ENCODE data around the gene RAPGEF6. TPM values are rescaled to one million over a fixed set of nuclear protein-coding genes. Genes with fewer than 3 reads are reported as not detected.

The RAPGEF6 gene
- total RNA-seq, 1 experiment from 2014 or later, result 25.0 TPM

DNA sequence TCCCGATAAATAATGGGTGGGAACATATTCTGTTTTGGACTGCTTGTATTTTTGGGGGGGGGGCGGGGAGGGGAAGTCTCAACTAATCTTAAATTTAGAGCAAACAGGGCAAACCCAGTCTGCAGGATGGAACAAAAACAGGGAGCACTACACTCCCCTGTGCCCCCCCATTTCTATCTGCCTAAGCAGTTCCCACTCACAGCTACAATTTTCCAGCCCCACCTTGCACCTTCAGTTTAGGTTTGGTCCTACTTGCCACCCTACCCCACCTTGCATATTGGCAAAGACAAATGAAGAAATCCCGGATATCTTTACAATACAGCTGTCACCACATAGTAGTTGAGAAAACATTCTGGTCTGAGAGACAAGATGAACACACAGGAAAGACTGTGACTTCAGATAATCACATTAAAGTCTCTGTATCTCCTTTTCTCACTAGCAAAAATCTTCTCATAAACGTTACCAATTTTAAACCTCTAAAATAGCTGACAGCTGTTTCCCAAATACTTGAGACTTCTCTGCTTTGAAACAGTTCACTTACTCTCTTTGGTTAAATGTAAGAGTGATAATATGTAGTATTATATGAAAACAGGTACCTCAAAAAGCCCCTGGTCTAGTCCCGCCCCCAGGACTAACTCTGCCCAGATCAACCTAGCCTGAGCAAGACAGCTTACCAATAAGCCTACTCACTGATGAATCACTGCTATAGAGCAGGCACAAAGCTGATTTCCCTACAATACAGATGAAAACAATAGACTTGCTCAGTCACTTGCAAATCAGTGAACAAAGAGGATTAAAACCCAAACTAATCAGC lies 5.2 kb upstream of the RAPGEF6 start:
- in situ Hi-C loops (cut with HindIII; ENCODE audit: low pct_unique_long_range_greater_than_20kb, low sequenced_read_pairs), result no loop called here
- CTCF ChIA-PET, result interaction anchor here (0.9 kb wide), 1 partner anchor 51 kb away, joined by 3 read pairs; no protein-coding TSS in a partner anchor
- no peak overlapping the region for H3K4me3 ChIP-seq (ENCODE audit: low read depth in 2 of 2, low read length in 2 of 2)
- intact Hi-C loops (cut with micrococcal nuclease; ENCODE audit: unreplicated experiment), result no loop called here
- DNase-seq (ENCODE audit: low read depth, low spot score) (no peak), ATAC-seq (no peak)
- TF ChIP-seq TCF7L2 (IDR thresholded peaks at IDR 0.05; ENCODE audit: low read depth, low read length) (no peak), SIN3A (IDR thresholded peaks at IDR 0.05; ENCODE audit: borderline replicate concordance, insufficient read depth, low read depth, low read length) (no peak), POLR2AphosphoS5 (IDR thresholded peaks at IDR 0.05; ENCODE audit: low read depth, low read length) (no peak)
- TF ChIP-seq, protein P1, sequence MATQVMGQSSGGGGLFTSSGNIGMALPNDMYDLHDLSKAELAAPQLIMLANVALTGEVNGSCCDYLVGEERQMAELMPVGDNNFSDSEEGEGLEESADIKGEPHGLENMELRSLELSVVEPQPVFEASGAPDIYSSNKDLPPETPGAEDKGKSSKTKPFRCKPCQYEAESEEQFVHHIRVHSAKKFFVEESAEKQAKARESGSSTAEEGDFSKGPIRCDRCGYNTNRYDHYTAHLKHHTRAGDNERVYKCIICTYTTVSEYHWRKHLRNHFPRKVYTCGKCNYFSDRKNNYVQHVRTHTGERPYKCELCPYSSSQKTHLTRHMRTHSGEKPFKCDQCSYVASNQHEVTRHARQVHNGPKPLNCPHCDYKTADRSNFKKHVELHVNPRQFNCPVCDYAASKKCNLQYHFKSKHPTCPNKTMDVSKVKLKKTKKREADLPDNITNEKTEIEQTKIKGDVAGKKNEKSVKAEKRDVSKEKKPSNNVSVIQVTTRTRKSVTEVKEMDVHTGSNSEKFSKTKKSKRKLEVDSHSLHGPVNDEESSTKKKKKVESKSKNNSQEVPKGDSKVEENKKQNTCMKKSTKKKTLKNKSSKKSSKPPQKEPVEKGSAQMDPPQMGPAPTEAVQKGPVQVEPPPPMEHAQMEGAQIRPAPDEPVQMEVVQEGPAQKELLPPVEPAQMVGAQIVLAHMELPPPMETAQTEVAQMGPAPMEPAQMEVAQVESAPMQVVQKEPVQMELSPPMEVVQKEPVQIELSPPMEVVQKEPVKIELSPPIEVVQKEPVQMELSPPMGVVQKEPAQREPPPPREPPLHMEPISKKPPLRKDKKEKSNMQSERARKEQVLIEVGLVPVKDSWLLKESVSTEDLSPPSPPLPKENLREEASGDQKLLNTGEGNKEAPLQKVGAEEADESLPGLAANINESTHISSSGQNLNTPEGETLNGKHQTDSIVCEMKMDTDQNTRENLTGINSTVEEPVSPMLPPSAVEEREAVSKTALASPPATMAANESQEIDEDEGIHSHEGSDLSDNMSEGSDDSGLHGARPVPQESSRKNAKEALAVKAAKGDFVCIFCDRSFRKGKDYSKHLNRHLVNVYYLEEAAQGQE (IDR thresholded peaks at IDR 0.05; ENCODE audit: insufficient read depth in 1 of 2, low read depth in 2 of 2, low read length in 1 of 2), result no peak
- TF ChIP-seq, protein P2, sequence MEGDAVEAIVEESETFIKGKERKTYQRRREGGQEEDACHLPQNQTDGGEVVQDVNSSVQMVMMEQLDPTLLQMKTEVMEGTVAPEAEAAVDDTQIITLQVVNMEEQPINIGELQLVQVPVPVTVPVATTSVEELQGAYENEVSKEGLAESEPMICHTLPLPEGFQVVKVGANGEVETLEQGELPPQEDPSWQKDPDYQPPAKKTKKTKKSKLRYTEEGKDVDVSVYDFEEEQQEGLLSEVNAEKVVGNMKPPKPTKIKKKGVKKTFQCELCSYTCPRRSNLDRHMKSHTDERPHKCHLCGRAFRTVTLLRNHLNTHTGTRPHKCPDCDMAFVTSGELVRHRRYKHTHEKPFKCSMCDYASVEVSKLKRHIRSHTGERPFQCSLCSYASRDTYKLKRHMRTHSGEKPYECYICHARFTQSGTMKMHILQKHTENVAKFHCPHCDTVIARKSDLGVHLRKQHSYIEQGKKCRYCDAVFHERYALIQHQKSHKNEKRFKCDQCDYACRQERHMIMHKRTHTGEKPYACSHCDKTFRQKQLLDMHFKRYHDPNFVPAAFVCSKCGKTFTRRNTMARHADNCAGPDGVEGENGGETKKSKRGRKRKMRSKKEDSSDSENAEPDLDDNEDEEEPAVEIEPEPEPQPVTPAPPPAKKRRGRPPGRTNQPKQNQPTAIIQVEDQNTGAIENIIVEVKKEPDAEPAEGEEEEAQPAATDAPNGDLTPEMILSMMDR (IDR thresholded peaks at IDR 0.05), result no peak
- no peaks in the 10 kb centered on the region for H3K9me3 ChIP-seq (ENCODE audit: control insufficient read depth, insufficient read depth, low read depth, low read length)
- POLR2A ChIA-PET, result interaction anchor here (0.7 kb wide), 1 partner anchor 51 kb away, joined by 5 read pairs; no protein-coding TSS in a partner anchor
- H3K4me1 ChIP-seq (ENCODE audit: control insufficient read depth, insufficient read depth, low read length), result peaks cover 11% of the 10 kb centered on the region
- 0 out of 2 replicates have a peak, but pooled peaks cover 10% of the 10 kb centered on the region for H3K36me3 ChIP-seq (ENCODE audit: control insufficient read depth, insufficient read depth, low read length)
- no TSS peak for BruUV-seq (replicated peaks)
- no peak overlapping the region for H3K27ac ChIP-seq (ENCODE audit: low read length)
- no peaks in the 10 kb centered on the region for H3K27me3 ChIP-seq (ENCODE audit: control insufficient read depth, insufficient read depth, low read length)

DNA sequence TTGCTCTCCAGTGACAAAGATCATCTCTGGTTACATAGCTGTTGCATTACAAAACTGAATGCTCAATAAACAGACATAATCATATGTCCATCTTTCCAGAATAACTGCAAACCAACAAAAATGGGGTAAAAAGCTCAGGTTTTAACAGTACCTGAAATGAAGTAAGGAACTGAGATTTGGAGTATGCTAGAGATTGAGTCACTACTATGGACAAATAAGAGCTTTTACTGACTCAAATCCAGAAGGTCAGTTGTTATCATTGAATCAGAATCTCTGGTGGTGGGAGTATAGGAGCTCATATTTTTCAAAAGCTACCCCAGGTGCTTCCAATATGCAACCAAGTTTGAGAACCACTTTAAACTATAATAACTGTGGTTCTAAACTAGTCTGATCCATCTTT lies 4.1 kb upstream of the RAPGEF6 start:
- ATAC-seq (no peak), DNase-seq (ENCODE audit: low read depth, low spot score) (no peak)
- intact Hi-C loops (cut with micrococcal nuclease; ENCODE audit: unreplicated experiment), result no loop called here
- BruUV-seq (replicated peaks), result no TSS peak
- no peak overlapping the region for H3K4me3 ChIP-seq (ENCODE audit: low read depth in 2 of 2, low read length in 2 of 2)
- ChIA-PET CTCF (no interaction called here), POLR2A (interaction anchor here (1.2 kb wide), 1 partner anchor 343 kb away, joined by 8 read pairs; no protein-coding TSS in a partner anchor)
- no peaks in the 10 kb centered on the region for H3K27me3 ChIP-seq (ENCODE audit: control insufficient read depth, insufficient read depth, low read length)
- H3K9me3 ChIP-seq (ENCODE audit: control insufficient read depth, insufficient read depth, low read depth, low read length), result no peaks in the 10 kb centered on the region
- in situ Hi-C loops (cut with HindIII; ENCODE audit: low pct_unique_long_range_greater_than_20kb, low sequenced_read_pairs), result no loop called here
- peaks cover 11% of the 10 kb centered on the region for H3K4me1 ChIP-seq (ENCODE audit: control insufficient read depth, insufficient read depth, low read length)
- TF ChIP-seq SIN3A (IDR thresholded peaks at IDR 0.05; ENCODE audit: borderline replicate concordance, insufficient read depth, low read depth, low read length), result no peak
- no peak overlapping the region for H3K27ac ChIP-seq (ENCODE audit: low read length)
- peaks cover 12% of the 10 kb centered on the region; the same call in 1 of the 2 replicates for H3K36me3 ChIP-seq (ENCODE audit: control insufficient read depth, insufficient read depth, low read length)

DNA sequence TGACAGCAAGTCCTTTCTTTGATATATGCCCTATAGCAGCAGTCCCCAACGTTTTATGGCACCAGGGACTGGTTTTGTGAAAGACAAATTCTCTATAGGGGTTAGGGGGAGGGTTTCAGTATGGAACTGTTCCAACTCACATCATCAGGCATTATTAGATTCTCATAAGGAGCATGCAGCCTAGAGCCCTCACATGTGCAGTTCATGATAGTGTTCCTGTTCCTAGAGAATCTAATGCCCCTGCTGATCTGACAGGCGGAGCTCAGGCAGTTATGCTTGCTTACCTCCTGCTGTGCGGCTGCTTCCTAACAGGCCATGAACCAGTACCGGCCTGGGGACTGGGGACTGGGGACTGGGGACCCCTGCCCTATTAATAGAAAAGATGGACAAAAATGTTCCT lies 2.7 kb upstream of the RAPGEF6 start:
- Histone ChIP-seq H3K4me3 (ENCODE audit: low read depth in 2 of 2, low read length in 2 of 2) (no peak overlapping the region), H3K36me3 (ENCODE audit: control insufficient read depth, insufficient read depth, low read length) (peaks cover 2% of the 10 kb centered on the region; the same call in 1 of the 2 replicates), H3K27ac (ENCODE audit: low read length) (peak overlapping the region; percentile 100; the same call in 1 of the 2 replicates), H3K9me3 (ENCODE audit: control insufficient read depth, insufficient read depth, low read depth, low read length) (no peaks in the 10 kb centered on the region), H3K4me1 (ENCODE audit: control insufficient read depth, insufficient read depth, low read length) (peaks cover 11% of the 10 kb centered on the region), H3K27me3 (ENCODE audit: control insufficient read depth, insufficient read depth, low read length) (no peaks in the 10 kb centered on the region)
- ChIA-PET POLR2A (interaction anchor here (1.2 kb wide), 1 partner anchor 344 kb away, joined by 8 read pairs; no protein-coding TSS in a partner anchor), CTCF (interaction anchor here (0.7 kb wide), 1 partner anchor 45 kb away, joined by 9 read pairs; no protein-coding TSS in a partner anchor)
- DNase-seq (ENCODE audit: low read depth, low spot score) (no peak), ATAC-seq (no peak)
- intact Hi-C loops (cut with micrococcal nuclease; ENCODE audit: unreplicated experiment), result no loop called here
- TF ChIP-seq TCF7L2 (IDR thresholded peaks at IDR 0.05; ENCODE audit: low read depth, low read length), result no peak
- TF ChIP-seq, protein P2 (IDR thresholded peaks at IDR 0.05), result no peak
- no peak for TF ChIP-seq POLR2AphosphoS5 (IDR thresholded peaks at IDR 0.05; ENCODE audit: low read depth, low read length)
- TF ChIP-seq SIN3A (IDR thresholded peaks at IDR 0.05; ENCODE audit: borderline replicate concordance, insufficient read depth, low read depth, low read length), result no peak
- TF ChIP-seq, protein P1 (IDR thresholded peaks at IDR 0.05; ENCODE audit: insufficient read depth in 1 of 2, low read depth in 2 of 2, low read length in 1 of 2), result no peak
- no TSS peak for BruUV-seq (replicated peaks)
- in situ Hi-C loops (cut with HindIII; ENCODE audit: low pct_unique_long_range_greater_than_20kb, low sequenced_read_pairs), result no loop called here
